COR-L47 (cell line): ENCODE results near the gene NPLOC4.
A peak's percentile ranks its signal among the peaks of the same experiment; 100 is the strongest.
"Not testable (repeated sequence)": the region's sequence is repeated elsewhere in the genome, so short reads cannot be mapped to it uniquely, and the experiment has no call there.

ENCODE experiments used
- DNase-seq: peaks from one replicate; lab custom pipeline; 2025; lab: John Stamatoyannopoulos, UW

Gene NPLOC4

GRCh38 chr17:81635431-81635830, 1.5 kb downstream of the NPLOC4 start:
- DNase-seq: no peak

GRCh38 chr17:81631482-81631881, 5.4 kb downstream of the NPLOC4 start:
- no peak for DNase-seq

- no peak for DNase-seq
Measured at GRCh38 chr17:81630274-81630673, 6.6 kb downstream of the NPLOC4 start.

- DNase-seq: no peak
Measured at GRCh38 chr17:81621494-81622130, 15.3 kb downstream of the NPLOC4 start.

- not testable (repeated sequence) for DNase-seq
Measured at GRCh38 chr17:81618307-81618706, 18.6 kb downstream of the NPLOC4 start.

- no peak for DNase-seq
Measured at GRCh38 chr17:81616877-81617276, 20.0 kb downstream of the NPLOC4 start.

- no peak for DNase-seq
Measured at GRCh38 chr17:81615401-81615930, 21.4 kb downstream of the NPLOC4 start.

- DNase-seq: no peak
Measured at GRCh38 chr17:81612172-81612970, 24.5 kb downstream of the NPLOC4 start.

GRCh38 chr17:81609541-81610311, 27.2 kb downstream of the NPLOC4 start:
- DNase-seq: no peak

GRCh38 chr17:81608605-81609004, 28.3 kb downstream of the NPLOC4 start:
- no peak for DNase-seq

- DNase-seq: no peak
Measured at GRCh38 chr17:81608082-81608481, 28.8 kb downstream of the NPLOC4 start.

GRCh38 chr17:81607431-81607830, 29.5 kb downstream of the NPLOC4 start:
- DNase-seq: no peak

GRCh38 chr17:81603846-81604610, 32.9 kb downstream of the NPLOC4 start:
- DNase-seq: no peak

GRCh38 chr17:81601525-81602120, 35.3 kb downstream of the NPLOC4 start:
- DNase-seq: peak; percentile 65

GRCh38 chr17:81599719-81600486, 37.0 kb downstream of the NPLOC4 start:
- DNase-seq: no peak

GRCh38 chr17:81593105-81593871, 43.6 kb downstream of the NPLOC4 start:
- no peak for DNase-seq

GRCh38 chr17:81591971-81592370, 44.9 kb downstream of the NPLOC4 start:
- no peak for DNase-seq

- DNase-seq: no peak
Measured at GRCh38 chr17:81590121-81590520, 46.8 kb downstream of the NPLOC4 start.

GRCh38 chr17:81589612-81590011, 47.3 kb downstream of the NPLOC4 start:
- DNase-seq: no peak

GRCh38 chr17:81586096-81586495, 50.8 kb downstream of the NPLOC4 start:
- no peak for DNase-seq
